22Rv1 (cell line): ENCODE measurements around the gene KMT2D.

Experiments used
- CTCF ChIP-seq: fragments of 450-650 bp; IDR thresholded peaks from 2 replicates; pipeline ENCODE4 v1.5.1; 2017; ENCODE audit warnings: mild to moderate bottlenecking
- ZFX ChIP-seq: fragments of 450-650 bp; IDR thresholded peaks from 2 replicates; pipeline ENCODE4 v1.6.1; 2017; ENCODE audit warnings: antibody characterized with exemption, borderline replicate concordance

- TF ChIP-seq CTCF, result no peak
- no peak for TF ChIP-seq ZFX
These were observed 1.6 kb downstream of the KMT2D start for GRCh38 chr12:49059045-49059298.
